Muscle of arm (tissue), 12 donors: ENCODE measurements around the gene STEAP1B. TPM values are rescaled to one million over a fixed set of nuclear protein-coding genes. Genes with fewer than 3 reads are reported as not detected.
"Not testable (repeated sequence)": the region's sequence is repeated elsewhere in the genome, so short reads cannot be mapped to it uniquely, and the experiment has no call there.

Experiments used
- DNase-seq: peaks from one replicate; pipeline ENCODE4 v3.0.0-alpha.2; 2013
- polyA plus RNA-seq, 12 donors: library from polyadenylated mRNA; unstranded; fragments of 120-200 nt; gene quantifications; one replicate each; pipeline ENCODE4 v1.2.1, GENCODE V29; 2013; ENCODE audit not compliant: insufficient read length in 12 of 12

The STEAP1B gene
- polyA plus RNA-seq, 12 donors = 1.5 to 3.4 (median 2.6) TPM; not detected in 2

GRCh38 chr7:22499044-22499443, 944 bp downstream of the STEAP1B start:
- DNase-seq = no peak

GRCh38 chr7:22496912-22497311, 3.1 kb downstream of the STEAP1B start:
- not testable (repeated sequence) for DNase-seq

- not testable (repeated sequence) for DNase-seq
Observed at GRCh38 chr7:22496296-22496888, 3.6 kb downstream of the STEAP1B start.

GRCh38 chr7:22493160-22493925, 6.6 kb downstream of the STEAP1B start:
- DNase-seq = not testable (repeated sequence)

GRCh38 chr7:22488643-22489462, 11.1 kb downstream of the STEAP1B start:
- DNase-seq = peak; percentile 77

- DNase-seq = no peak
Observed at GRCh38 chr7:22487978-22488642, 11.9 kb downstream of the STEAP1B start.

GRCh38 chr7:22486597-22486996, 13.4 kb downstream of the STEAP1B start:
- no peak for DNase-seq

GRCh38 chr7:22485189-22485588, 14.8 kb downstream of the STEAP1B start:
- no peak for DNase-seq

GRCh38 chr7:22482503-22482902, 17.5 kb downstream of the STEAP1B start:
- no peak for DNase-seq

GRCh38 chr7:22481726-22482125, 18.3 kb downstream of the STEAP1B start:
- DNase-seq = no peak

- no peak for DNase-seq
Observed at GRCh38 chr7:22480523-22481075, 19.4 kb downstream of the STEAP1B start.

GRCh38 chr7:22477876-22478450, 22.0 kb downstream of the STEAP1B start:
- DNase-seq = no peak

GRCh38 chr7:22477262-22477661, 22.7 kb downstream of the STEAP1B start:
- no peak for DNase-seq

- no peak for DNase-seq
Observed at GRCh38 chr7:22476824-22477223, 23.2 kb downstream of the STEAP1B start.

- no peak for DNase-seq
Observed at GRCh38 chr7:22474645-22475044, 25.3 kb downstream of the STEAP1B start.

- no peak for DNase-seq
Observed at GRCh38 chr7:22470981-22471380, 29.0 kb downstream of the STEAP1B start.

- no peak for DNase-seq
Observed at GRCh38 chr7:22469371-22470143, 30.4 kb downstream of the STEAP1B start.

- no peak for DNase-seq
Observed at GRCh38 chr7:22468609-22469008, 31.4 kb downstream of the STEAP1B start.

GRCh38 chr7:22464299-22464698, 35.7 kb downstream of the STEAP1B start:
- DNase-seq = no peak

GRCh38 chr7:22460363-22460988, 39.5 kb downstream of the STEAP1B start:
- DNase-seq = no peak
